ENCODE measurements around the gene RALGAPB.

The RALGAPB gene

DNA sequence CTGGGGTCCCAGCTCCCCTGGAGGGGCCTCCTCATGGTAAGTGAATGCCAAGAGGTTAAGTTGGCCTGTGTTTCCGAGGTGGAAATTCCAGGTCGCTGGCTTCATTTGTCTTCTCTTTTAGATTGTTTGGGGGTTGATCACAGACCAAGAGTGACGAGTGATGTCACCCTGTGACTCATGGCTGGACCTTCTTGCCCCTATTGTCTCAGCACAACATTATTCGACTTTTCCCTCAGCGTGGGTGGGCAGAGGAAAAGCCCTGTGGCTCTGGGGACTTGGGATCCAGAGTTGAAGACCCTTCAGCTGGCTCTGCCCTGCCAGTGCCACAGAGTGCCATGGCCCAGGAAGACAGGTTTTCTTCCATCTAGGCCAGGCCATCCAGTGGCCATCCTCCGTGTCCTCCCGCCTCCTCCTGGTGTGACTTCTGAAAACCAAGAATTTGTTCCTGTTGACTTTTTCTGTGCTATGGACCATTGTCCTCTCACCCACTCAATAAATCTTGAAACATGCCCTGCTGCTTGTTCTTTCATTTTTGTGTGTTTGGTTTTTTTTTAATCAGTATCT lies 22.1 kb upstream of the RALGAPB start (continued):
- TF ChIP-seq ZNF76 (tag by site-specific recombination; IDR thresholded peaks at IDR 0.05; ENCODE audit: borderline replicate concordance, low read depth) (no peak), ZNF366 (tag by site-specific recombination; conservative IDR thresholded peaks at IDR 0.05) (peak; percentile 45; the same call in 1 of the 2 replicates)
- TF ChIP-seq, protein P1, sequence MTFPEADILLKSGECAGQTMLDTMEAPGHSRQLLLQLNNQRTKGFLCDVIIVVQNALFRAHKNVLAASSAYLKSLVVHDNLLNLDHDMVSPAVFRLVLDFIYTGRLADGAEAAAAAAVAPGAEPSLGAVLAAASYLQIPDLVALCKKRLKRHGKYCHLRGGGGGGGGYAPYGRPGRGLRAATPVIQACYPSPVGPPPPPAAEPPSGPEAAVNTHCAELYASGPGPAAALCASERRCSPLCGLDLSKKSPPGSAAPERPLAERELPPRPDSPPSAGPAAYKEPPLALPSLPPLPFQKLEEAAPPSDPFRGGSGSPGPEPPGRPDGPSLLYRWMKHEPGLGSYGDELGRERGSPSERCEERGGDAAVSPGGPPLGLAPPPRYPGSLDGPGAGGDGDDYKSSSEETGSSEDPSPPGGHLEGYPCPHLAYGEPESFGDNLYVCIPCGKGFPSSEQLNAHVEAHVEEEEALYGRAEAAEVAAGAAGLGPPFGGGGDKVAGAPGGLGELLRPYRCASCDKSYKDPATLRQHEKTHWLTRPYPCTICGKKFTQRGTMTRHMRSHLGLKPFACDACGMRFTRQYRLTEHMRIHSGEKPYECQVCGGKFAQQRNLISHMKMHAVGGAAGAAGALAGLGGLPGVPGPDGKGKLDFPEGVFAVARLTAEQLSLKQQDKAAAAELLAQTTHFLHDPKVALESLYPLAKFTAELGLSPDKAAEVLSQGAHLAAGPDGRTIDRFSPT (tag by site-specific recombination; IDR thresholded peaks at IDR 0.05), result peak; percentile 70

DNA sequence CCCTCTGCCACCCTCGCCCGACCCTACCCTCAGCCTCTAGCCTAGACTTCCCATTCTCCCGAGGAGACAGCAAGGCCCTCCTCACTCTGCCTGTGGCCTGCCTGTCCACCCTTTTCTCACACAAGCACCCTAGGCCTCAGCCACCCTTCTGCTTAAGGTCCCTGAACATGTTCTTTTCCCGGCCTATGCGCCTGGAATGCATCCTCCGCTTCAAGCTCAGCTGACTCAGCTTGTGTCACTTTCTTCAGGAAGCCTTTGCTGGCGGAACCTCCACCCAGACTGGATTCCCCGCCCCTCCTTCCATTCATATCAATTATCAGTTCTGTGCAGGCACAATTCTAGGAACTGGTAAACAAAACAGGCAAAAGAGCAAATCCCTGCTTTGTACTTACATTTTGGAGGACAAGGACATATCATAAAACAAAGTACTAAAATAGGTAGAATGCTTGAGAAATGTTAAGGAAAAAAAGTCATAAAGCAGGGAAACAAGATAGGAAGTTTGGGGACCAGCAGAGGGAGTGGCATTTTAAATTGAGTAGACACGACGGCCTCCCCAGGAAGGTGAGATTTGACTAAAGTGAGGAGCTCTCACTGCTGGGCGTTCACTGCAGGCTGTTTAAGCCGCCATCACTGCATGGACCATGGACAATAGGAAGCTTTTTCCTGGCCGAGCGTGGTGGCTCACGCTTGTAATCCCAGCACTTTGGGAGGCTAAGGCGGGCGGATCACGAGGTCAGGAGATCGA lies 19.6 kb upstream of the RALGAPB start:
- Histone ChIP-seq H3K9me3 (ENCODE audit: control insufficient read depth, insufficient read depth, low read depth, low read length) (no peaks in the 10 kb centered on the region), H3K27ac (ENCODE audit: extremely low read depth, low read depth, low read length) (no peak overlapping the region), H3K36me3 (ENCODE audit: control insufficient read depth in 2 of 2, insufficient read depth in 1 of 2, low read length in 2 of 2) (peaks cover 0 to 34% of the 10 kb centered on the region in 2 experiments; a peak in 1 of 3 replicates), H3K4me1 (ENCODE audit: control insufficient read depth, insufficient read depth, low read length) (no peaks in the 10 kb centered on the region), H3K4me3 (ENCODE audit: low read depth, low read length) (no peak overlapping the region)
- POLR2A ChIA-PET, result interaction anchor here (1.1 to 2.5 kb wide), 3 partner anchors 18 to 20 kb away, joined by 5 to 13 read pairs (median 6); partner anchors contain the start of genes RALGAPB and SNHG17
- TF ChIP-seq ZNF830 (tag by site-specific recombination; IDR thresholded peaks at IDR 0.05; ENCODE audit: low read depth), result no peak
- no peak for TF ChIP-seq TRIM28 (IDR thresholded peaks at IDR 0.05; ENCODE audit: borderline replicate concordance, low read length)
- no peak for TF ChIP-seq ZBTB1 (tag by site-specific recombination; IDR thresholded peaks at IDR 0.05)
- no peak for TF ChIP-seq ZNF707 (tag by site-specific recombination; IDR thresholded peaks at IDR 0.05)
- no peak for TF ChIP-seq YY2 (tag by site-specific recombination; IDR thresholded peaks at IDR 0.05)
- TF ChIP-seq, protein P2, sequence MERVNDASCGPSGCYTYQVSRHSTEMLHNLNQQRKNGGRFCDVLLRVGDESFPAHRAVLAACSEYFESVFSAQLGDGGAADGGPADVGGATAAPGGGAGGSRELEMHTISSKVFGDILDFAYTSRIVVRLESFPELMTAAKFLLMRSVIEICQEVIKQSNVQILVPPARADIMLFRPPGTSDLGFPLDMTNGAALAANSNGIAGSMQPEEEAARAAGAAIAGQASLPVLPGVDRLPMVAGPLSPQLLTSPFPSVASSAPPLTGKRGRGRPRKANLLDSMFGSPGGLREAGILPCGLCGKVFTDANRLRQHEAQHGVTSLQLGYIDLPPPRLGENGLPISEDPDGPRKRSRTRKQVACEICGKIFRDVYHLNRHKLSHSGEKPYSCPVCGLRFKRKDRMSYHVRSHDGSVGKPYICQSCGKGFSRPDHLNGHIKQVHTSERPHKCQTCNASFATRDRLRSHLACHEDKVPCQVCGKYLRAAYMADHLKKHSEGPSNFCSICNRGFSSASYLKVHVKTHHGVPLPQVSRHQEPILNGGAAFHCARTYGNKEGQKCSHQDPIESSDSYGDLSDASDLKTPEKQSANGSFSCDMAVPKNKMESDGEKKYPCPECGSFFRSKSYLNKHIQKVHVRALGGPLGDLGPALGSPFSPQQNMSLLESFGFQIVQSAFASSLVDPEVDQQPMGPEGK (tag by site-specific recombination; IDR thresholded peaks at IDR 0.05), result no peak
- no peak for TF ChIP-seq ZNF529 (tag by site-specific recombination; IDR thresholded peaks at IDR 0.05; ENCODE audit: insufficient replicate concordance)
- TF ChIP-seq ZNF501 (tag by site-specific recombination; IDR thresholded peaks at IDR 0.05), result no peak
- TF ChIP-seq, protein P3, sequence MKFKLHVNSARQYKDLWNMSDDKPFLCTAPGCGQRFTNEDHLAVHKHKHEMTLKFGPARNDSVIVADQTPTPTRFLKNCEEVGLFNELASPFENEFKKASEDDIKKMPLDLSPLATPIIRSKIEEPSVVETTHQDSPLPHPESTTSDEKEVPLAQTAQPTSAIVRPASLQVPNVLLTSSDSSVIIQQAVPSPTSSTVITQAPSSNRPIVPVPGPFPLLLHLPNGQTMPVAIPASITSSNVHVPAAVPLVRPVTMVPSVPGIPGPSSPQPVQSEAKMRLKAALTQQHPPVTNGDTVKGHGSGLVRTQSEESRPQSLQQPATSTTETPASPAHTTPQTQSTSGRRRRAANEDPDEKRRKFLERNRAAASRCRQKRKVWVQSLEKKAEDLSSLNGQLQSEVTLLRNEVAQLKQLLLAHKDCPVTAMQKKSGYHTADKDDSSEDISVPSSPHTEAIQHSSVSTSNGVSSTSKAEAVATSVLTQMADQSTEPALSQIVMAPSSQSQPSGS (tag by site-specific recombination; IDR thresholded peaks at IDR 0.05; ENCODE audit: low read depth), result no peak
- CTCF ChIA-PET, result interaction anchor here (0.5 to 5.1 kb wide), 4 partner anchors 8 to 18 kb away, joined by 3 to 29 read pairs (median 8); partner anchors contain the start of gene SNHG17

DNA sequence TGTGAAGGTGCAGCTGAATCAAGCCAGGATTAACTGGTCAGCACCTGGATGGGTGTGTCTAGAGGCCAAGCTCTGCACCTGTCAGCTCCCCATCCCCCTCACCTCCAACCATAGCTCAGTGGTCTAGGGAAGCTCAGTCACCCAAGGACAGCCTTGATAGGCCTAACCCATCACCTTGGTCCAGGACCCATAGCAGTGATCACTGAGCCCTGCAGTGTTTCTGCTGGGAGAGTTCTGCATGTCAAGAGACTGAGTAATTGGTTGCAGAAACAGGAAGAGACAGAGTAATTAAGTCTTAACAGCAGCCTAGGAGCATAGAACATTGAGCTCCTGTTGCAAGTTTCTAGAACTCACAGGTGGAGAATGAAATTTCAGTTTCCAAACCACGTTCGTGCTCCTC lies 18.7 kb upstream of the RALGAPB start:
- Histone ChIP-seq H3K9me3 (ENCODE audit: control insufficient read depth, insufficient read depth, low read depth, low read length) (no peaks in the 10 kb centered on the region), H3K4me3 (ENCODE audit: low read depth, low read length) (no peak overlapping the region), H3K27ac (ENCODE audit: extremely low read depth, low read depth, low read length) (no peak overlapping the region), H3K4me1 (ENCODE audit: control insufficient read depth, insufficient read depth, low read length) (no peaks in the 10 kb centered on the region), H3K36me3 (ENCODE audit: control insufficient read depth in 2 of 2, insufficient read depth in 1 of 2, low read length in 2 of 2) (peaks cover 0 to 25% of the 10 kb centered on the region in 2 experiments; a peak in 1 of 3 replicates)
- CTCF ChIA-PET, result interaction anchor here (1.0 to 5.1 kb wide), 3 partner anchors 9 to 192 kb away, joined by 3 to 29 read pairs (median 11); partner anchors contain the start of gene SNHG17
- POLR2A ChIA-PET, result interaction anchor here (1.4 kb wide), 1 partner anchor 19 kb away, joined by 6 read pairs; the partner anchor contains the start of gene RALGAPB
- TF ChIP-seq ZNF394 (tag by site-specific recombination; IDR thresholded peaks at IDR 0.05; ENCODE audit: borderline replicate concordance) (no peak), ZNF623 (tag by site-specific recombination; IDR thresholded peaks at IDR 0.05) (no peak), ZNF404 (tag by site-specific recombination; IDR thresholded peaks at IDR 0.05) (no peak), ZBTB20 (tag by site-specific recombination; IDR thresholded peaks at IDR 0.05) (no peak)
- TF ChIP-seq, protein P4, sequence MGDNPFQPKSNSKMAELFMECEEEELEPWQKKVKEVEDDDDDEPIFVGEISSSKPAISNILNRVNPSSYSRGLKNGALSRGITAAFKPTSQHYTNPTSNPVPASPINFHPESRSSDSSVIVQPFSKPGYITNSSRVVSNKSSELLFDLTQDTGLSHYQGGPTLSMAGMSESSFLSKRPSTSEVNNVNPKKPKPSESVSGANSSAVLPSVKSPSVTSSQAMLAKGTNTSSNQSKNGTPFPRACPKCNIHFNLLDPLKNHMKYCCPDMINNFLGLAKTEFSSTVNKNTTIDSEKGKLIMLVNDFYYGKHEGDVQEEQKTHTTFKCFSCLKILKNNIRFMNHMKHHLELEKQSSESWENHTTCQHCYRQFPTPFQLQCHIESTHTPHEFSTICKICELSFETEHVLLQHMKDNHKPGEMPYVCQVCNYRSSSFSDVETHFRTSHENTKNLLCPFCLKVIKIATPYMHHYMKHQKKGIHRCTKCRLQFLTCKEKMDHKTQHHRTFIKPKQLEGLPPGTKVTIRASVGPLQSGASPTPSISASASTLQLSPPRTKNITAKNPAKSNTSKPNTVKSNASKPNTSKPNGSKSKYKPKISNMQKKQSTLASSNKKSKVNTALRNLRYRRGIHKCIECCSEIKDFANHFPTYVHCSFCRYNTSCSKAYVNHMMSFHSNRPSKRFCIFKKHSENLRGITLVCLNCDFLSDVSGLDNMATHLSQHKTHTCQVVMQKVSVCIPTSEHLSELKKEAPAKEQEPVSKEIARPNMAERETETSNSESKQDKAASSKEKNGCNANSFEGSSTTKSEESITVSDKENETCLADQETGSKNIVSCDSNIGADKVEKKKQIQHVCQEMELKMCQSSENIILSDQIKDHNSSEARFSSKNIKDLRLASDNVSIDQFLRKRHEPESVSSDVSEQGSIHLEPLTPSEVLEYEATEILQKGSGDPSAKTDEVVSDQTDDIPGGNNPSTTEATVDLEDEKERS (tag by site-specific recombination; IDR thresholded peaks at IDR 0.05), result no peak
- TF ChIP-seq, protein P5, sequence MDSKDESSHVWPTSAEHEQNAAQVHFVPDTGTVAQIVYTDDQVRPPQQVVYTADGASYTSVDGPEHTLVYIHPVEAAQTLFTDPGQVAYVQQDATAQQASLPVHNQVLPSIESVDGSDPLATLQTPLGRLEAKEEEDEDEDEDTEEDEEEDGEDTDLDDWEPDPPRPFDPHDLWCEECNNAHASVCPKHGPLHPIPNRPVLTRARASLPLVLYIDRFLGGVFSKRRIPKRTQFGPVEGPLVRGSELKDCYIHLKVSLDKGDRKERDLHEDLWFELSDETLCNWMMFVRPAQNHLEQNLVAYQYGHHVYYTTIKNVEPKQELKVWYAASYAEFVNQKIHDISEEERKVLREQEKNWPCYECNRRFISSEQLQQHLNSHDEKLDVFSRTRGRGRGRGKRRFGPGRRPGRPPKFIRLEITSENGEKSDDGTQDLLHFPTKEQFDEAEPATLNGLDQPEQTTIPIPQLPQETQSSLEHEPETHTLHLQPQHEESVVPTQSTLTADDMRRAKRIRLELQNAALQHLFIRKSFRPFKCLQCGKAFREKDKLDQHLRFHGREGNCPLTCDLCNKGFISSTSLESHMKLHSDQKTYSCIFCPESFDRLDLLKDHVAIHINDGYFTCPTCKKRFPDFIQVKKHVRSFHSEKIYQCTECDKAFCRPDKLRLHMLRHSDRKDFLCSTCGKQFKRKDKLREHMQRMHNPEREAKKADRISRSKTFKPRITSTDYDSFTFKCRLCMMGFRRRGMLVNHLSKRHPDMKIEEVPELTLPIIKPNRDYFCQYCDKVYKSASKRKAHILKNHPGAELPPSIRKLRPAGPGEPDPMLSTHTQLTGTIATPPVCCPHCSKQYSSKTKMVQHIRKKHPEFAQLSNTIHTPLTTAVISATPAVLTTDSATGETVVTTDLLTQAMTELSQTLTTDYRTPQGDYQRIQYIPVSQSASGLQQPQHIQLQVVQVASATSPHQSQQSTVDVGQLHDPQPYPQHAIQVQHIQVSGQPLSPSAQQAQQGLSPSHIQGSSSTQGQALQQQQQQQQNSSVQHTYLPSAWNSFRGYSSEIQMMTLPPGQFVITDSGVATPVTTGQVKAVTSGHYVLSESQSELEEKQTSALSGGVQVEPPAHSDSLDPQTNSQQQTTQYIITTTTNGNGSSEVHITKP (tag by site-specific recombination; IDR thresholded peaks at IDR 0.05), result no peak

All from HEK293 (cell line).